Esophagus squamous epithelium (tissue), 4 donors: ENCODE measurements around the gene RARA.

Experiments used
- CTCF ChIP-seq, 6 experiments: fragments of 450-650 bp in 4 of 6; fragments of 200-600 bp in 2 of 6; sonication (generic) in 2 of 6; IDR thresholded peaks; one replicate each; pipeline ENCODE4 v1.5.1; 2016 to 2019; ENCODE audit warnings: antibody characterized with exemption in 6 of 6, mild to moderate bottlenecking in 4 of 6, moderate library complexity in 4 of 6
- POLR2A ChIP-seq, 4 donors: fragments of 450-650 bp; IDR thresholded peaks; one replicate each; pipeline ENCODE4 v1.6.1; 2017; ENCODE audit warnings: antibody characterized with exemption in 4 of 4, mild to moderate bottlenecking in 4 of 4, moderate library complexity in 3 of 4

GRCh38 chr17:40321961-40322357 lies 13.0 kb downstream of the RARA start:
- no peak for TF ChIP-seq CTCF (IDR thresholded peaks at IDR 0.05)
- no peak for TF ChIP-seq POLR2A (IDR thresholded peaks at IDR 0.05)
